Forelimb muscle (tissue), 1 donor: ENCODE results near the gene LAMB3. TPM values are rescaled to one million over a fixed set of nuclear protein-coding genes. Genes with fewer than 3 reads are reported as not detected.

ENCODE experiments used
- DNase-seq: peaks from one replicate; pipeline ENCODE4 v3.0.0-alpha.2; 2013; ENCODE audit warnings: low read depth
- polyA plus RNA-seq: library from polyadenylated mRNA; unstranded; fragments of 120-200 nt; gene quantifications from one replicate; pipeline ENCODE4 v1.2.1, GENCODE V29; 2013; ENCODE audit not compliant: insufficient read length

The LAMB3 gene
- polyA plus RNA-seq, 1 donor, result 0.70 TPM

DNA sequence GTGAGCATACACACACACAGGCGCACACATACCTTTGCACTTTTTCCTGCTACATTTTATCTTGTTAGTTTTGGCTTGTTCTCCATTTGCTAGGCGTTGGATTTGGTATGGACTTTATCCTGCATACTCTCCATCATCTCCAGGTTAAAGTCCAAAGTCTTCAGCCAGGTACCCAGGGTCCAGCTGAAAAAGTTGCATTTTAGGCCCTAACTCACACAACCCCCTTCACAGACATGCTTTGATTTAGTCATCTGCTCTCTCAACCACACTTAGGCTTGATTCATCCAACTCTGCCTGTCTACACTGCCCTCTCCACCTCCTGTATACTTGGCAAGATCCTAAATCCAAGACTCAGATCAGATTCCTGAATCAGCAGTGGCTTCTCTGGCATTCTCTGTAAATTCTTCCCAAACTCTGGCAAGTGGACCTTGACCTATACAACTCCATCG, 10.7 kb upstream of the LAMB3 start:
- DNase-seq, result no peak

DNA sequence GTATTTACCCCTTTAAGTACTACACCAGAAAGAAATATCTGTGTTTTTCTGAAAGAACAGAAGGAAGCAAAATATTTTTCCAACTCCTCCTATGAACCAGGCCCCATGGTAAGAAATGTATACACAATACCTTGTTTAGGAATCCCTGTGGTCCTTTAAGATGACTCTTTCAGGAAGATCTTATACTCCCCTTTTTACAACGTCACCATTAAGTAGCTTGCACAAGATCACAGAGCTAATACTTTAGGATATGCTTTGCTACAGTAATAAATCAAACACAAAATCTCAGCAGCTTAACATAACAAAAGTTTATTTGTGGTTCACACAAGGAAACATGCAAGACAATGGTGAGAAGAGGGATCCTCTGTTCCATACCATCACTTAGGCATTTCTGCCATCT, 8.8 kb upstream of the LAMB3 start:
- no peak for DNase-seq

DNA sequence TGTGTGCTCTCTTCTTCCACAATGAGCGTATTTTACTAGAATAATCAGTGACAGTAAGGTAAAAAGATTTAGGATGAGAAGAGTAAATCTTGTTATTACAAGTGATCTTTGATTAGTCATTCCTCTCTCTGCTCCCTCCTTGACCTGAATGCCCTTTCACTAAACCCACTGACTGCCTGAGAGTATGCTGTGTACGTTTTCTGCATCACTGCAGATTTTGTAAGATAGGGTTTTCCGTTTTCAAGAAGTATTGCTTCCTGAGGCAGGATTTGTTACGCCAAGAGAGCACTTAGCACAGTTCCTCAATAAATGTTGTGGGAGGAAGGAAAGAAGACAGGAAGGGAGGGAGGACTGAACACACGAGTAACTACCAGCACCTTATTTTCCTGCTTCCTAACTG, 7.7 kb upstream of the LAMB3 start:
- no peak for DNase-seq

DNA sequence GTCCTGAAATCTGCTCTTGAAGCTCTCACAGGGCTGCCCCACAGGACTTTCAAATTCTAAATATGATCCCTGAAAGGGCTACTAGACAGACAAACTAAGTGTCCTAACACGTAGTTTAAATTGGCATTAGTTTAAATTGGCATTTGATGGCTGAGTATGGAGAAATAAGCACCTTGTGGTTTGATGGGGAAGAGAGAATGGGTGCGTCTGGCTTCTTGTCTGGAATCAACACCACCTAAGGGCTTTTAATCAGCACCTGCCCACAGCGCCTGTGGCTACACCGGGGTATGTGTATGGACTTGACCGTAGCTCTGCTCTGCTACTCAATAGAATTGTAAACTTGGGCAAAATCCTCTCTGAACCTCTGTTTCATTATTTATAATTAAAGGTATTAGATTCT, 5.7 kb upstream of the LAMB3 start:
- no peak for DNase-seq

DNA sequence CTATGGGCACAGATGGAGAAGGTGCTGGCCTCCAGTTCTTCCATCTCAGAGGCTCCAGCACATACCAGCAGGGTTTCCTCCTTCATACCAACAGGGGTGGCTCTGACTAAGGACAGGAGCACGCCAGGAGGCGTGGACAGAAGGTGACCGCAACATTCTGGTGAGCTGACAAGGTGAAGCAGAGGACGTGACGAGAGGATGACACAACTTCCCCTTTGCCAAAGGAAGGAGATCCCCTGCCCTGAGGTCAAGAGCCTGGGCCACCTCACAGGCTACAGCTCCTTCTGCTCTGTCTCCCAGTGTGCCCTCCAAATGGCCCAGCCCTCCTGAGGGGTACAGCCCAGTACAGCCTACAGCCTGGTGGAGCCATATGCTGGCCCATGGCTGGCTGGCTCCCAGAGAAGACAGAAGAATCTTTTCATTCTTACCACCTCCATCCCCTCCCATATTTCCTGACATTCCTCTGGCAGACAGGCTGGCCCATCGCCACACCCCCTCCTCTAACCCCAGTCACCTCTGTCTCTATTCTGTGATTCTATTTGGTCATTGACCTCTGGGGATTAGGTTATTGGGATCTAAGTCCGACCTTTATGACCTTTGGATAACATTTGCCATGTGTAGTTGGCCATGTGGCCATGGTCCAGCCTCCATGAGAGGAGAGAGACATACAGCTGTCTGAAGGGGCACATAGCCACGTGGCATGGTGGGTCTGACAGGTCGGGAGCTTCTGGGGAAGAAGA, 5.1 kb upstream of the LAMB3 start:
- no peak for DNase-seq

DNA sequence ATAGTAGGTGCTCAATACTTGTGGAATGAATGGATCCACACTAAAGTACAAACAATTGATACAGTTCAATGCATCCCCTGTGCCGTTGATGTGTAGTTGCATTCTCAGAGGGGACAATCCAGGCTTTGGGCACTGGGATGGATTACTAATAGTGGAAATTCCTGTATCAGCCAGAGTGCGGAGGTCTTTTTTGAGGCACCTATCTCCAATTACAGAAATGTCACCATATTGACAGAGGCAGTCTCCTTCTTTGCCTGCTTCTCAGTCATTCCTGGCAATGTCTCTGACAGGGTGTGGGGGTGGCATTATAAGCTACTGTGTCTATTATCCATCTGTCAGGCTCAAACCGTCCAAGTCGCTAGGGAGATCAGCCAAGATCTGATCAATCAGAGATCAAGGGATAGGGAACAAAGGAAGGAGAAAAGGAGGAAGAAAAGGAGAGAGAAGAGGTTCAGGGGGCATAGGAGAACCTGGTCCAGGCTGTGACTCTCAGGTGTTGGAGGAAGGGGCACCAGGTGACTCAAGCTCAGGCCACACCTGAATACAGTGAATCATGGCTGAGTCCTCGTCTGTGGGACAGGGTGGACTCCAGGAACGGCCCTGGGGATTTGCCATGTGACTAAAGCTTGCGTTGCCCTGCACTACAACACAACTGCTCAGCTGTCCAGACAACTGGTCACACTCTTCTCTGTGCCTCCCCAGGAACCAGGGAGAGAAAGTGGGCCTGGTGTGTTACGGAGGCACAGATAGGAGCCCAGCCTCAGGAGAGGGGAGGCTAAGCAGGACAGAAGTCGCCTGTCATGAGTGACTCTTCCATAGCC, 3.4 kb upstream of the LAMB3 start:
- DNase-seq, result no peak

DNA sequence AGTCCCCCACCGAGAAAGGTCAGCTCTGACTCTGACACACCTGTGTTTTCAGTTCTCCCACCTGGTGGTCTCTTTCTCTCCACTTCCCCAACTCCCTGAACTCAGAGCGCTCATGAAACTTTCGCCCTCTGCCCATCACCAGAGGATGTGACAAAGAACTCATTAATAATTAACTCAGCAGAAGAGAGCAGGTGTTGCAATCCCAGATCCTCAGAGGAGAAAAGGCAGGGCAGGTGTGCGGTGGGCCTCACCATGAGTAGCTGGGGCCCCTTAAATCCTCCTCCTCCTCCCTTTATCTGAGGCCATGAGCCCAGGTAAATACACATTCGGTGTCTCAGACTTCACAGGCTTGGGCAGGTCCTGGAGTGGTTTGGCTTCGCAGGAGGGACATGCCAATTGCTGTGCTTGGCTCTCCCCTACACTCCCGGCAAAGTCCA, 1.7 kb upstream of the LAMB3 start:
- no peak for DNase-seq

DNA sequence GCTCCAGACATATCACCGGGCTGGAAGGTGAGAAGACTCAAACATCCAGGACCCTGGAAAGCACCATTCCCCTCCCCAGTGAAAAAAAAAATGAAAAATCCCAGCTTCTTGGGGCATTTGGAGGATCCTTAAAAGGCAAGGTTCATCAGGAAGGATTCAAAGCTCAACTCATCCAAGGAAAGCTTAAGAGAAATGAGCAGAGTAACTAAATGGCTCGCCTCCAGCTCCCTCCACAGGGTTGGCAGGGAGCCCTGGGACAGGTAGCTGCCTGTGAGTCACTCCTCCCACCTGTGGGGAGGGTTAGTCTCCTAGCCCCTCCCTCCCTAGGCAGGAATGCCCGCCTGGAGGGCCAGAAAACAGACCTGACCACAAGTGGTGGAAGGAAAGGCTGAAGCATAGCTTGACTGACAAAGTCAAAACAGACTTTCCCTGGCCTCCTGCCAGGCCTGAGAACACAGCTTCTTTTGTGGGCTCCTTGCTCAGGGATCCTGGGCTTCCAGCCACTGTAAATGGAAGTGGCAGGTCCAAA, 712 bp upstream of the LAMB3 start:
- no peak for DNase-seq

DNA sequence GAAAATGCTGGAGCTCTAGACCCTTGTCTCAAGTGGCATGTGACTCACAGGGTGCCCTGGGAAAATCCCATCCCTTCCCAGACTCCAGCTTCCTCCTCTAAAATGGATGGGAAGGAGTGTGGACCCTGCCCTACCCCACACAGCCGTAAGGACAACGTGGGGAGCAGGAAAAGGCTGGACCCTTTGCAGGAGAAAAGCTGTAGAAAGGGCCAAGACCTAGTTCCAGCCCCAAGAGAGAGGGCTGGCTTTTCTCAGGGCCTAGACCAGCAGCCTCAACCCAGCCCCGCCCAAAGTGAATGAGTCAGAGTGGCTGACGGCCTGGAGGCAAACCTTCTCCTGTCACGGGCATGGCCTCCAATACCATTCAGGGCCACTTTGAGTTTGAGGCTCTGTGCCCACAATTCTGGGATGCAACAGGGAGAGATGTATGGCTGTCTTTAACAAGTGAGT, 1.1 kb downstream of the LAMB3 start:
- no peak for DNase-seq

DNA sequence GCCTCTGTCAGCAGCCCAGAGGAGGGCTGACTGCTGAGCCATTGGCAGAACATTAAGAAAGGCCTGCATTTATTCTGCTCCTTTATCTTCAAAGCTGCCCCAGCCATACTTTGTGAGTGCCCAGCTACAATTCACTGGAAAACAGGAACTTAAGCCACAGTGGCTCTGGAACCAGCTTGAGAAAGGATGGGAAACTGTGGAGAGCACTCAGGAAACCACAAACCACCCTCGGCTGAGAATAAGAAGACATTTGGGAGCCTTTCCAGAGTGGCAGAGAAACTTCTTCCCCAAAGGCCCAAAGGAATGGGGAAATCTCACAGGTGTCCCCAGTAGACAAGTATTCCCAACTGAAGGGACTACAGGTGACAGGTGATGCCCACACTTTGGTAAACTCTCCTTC, 1.8 kb downstream of the LAMB3 start:
- DNase-seq, result no peak

DNA sequence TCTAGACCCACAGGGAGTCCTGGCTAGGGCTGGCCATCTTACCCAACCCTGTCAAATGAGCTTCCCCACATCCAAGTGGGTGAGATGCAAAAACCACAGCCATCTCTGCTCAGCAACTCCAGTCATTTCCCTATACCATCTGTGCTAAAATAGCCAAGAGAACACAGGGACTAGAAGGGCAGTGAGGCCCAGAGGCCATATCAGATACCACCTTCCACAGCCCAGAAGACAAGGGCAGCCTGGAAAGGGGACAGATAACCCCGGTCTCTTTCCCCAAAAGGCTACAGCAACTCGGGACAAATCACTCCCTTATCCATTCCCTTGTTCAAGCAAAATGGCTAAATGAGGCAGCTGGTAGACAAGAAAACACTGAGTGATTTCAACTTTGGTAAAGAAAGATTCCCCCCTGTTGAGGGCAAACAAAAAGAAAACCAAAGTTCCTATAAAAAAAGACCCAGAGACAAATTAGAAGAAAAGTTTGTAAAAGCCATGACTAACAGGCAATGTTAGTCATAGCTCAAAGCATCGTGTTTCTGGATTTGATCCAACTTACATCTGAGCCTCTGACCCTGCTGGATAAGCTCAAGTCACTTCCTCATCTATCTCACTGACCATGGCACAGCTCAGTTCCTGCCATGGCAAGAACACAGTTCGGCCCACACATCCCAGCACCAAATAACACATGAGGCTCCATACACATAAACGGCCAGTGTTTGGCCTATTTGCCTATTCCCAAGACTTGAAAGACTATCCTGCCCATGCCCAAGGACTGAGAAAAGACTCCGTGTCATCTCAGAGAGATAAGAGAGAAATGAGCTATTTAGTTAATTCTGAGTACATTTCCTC, 3.1 kb downstream of the LAMB3 start:
- DNase-seq, result no peak

DNA sequence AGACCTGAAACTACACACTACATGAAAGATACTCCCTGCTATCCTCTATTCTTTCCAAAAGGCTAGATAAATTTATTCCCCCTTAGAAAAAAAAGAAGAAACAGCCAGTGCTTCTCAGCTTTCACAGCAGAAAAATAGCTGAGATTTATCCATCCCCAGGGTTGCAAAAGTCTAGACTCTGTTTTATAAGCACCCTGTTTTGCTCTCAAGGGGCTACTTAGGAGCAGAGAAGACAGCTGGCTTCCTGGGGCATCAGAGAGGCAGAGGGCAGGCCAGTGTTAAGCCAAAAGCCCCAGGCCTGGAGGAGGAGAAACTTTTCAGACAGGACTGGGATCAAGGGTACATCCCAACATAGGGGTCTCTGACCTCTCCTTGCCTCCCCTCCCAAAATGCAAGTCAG, 3.9 kb downstream of the LAMB3 start:
- DNase-seq, result no peak

DNA sequence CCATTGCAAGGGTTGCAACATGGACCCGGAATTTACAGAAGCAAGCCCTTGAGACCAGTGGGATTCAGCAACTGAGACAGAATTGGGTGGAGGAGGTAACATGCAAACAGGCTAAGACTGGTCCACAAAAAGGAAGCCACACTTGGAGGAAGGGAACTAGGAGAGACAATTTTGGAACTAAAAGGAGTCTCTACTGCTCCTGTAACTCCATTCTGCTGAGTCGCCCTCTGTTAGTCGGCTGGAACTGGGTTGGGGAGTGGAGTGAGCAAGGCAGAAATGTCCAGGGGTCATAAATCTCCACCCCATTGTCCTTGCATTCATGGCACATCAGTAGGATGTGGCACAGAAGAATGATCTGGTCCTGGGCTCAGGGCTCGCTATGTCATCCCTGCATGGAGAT, 5.1 kb downstream of the LAMB3 start:
- DNase-seq, result no peak

DNA sequence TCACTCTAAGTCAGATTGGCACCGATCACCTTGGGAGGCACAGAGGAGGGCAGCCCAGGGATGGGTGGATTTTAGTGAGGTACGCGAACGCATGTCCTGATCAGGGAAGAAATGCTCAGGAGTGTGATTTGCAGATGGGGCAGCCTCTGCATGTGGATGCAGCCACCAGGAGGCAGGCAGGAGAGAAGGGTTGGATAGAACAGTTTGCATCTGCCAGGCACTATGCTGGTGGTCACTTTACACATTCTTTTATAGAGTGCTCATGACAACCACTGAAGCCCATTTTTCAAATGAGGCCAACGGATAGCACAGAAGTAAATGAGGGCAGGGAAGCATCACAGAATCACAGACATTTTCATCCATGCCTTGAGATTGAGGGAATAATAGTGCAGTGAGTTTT, 5.7 kb downstream of the LAMB3 start:
- DNase-seq, result no peak

DNA sequence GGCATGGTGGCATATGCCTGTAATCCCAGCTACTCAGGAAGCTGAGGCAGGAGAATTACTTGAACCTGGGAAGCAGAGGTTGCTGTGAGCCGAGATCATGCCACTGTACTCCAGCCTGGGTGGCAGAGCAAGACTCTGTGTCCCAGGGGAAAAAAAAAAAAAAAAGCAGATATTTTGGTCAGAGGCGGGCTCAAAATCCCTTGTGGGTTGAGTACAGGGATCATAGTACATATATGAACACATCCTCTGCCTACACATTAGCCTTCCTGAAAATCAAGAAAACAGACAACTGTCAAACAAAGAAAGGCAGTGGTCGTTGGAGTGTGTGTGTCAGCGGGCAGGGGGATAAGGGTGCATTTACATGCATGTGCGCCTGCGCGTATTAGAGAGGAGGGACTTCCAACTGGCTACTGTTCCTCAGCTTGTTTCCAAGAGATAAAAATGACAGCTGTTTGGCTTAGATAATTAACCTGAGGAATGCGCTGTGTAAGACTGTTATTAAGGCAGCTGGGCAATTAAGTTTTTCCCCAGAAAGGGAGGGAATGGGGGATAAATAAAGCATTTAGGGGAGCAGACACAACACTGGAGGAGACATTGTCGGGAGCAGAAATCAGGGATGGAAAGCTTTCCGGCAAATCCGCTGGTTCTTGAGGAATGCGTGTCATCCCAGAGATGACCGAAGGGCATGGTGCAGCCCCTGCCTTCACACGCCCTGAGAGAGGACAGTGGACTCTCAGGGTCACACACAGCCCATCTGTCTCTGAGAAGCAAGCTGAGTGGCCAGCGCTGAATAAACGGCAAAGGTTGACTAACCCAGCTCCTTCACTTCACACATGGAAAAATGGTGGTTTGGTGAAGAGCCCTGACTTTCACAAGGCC, 6.4 kb downstream of the LAMB3 start:
- DNase-seq, result no peak

DNA sequence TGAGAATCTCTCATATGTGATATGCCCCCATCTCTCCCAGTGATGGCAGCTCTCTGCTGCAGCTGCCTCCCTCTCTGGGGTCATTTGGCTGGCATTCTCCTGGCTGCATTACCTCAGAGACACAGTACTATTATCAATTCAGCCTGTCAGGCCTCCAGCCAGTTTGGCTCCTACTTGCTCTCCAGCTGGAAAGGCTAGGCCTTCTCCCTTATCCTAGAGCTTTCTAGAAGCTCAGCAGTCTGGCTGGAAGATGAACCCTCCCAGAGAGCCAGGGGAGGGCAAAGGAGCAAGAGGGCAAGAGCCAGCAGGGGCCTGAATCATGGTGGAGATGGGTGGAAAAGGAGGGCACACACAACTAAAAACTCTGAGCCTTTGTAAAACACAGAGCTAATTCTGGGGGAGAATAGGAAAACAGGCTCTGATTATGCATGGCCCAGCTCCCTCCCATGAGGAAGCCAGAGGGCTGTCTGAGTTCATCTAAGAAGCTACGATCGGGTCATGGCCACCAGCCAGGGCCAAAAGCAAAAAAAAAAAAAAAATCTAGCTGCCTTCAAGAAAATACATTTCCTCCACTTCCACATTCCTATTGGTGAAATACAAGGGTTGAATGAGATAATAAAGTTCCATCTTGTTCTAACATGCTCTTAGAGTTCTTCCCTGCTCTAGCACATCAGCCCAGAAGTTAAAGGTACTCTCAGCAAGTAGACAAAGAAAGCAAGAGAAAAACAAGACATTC, 8.8 kb downstream of the LAMB3 start:
- DNase-seq, result no peak

DNA sequence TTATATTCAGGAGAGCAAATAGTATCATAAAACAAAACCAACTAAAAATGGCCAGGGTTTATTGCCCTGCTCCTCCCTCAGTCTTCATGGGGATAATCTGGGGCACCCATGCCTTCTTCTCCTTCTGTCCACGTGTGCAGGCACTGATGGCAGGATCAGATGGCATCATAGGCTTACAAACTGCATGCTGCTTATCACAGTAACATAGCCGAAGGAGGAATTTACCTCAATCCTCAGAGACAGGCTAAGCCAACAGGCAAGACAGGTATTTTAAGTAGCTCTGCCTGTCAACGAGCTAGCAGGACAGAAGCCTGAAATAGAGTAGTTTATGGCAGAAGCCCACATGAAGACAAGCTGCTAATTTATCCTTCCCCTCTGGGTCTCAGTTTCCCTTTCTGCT, 9.4 kb downstream of the LAMB3 start:
- DNase-seq, result no peak

DNA sequence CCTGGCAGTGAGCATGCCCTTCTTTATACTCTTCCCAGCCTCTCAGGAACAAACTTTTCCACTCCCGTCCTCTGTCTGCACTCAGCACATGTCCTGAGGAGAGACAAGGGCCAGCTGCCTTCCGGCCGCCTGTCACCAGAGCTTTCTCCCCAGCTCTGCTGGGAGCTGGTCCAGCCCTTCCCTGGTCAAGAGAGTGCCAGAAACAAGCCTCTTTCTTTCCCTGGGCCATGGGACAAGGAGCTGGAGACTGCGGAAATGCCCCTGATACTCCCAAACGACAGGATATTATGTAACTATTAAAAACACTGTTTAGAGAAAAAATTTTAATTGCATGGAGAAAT, 10.4 kb downstream of the LAMB3 start:
- DNase-seq, result no peak

DNA sequence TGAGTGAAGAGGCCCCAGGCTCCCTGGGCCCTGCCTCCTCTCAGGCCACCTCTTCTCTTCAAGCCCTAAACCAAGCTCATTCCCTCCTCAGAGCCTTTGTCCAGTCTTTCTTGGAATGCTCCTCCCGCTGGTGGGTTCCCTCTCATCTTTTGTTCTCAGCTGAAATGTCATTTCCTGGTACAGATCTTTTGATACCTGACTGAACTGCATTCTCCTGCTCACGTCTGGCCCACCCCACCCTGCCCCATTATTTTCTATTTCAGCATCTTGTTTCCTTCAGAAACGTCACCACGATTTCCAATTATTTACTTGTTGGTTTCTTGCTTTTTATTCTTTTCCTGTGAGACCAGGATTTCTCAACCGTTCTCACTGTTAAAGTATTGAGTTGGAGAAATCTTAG, 16.4 kb downstream of the LAMB3 start:
- DNase-seq, result no peak

DNA sequence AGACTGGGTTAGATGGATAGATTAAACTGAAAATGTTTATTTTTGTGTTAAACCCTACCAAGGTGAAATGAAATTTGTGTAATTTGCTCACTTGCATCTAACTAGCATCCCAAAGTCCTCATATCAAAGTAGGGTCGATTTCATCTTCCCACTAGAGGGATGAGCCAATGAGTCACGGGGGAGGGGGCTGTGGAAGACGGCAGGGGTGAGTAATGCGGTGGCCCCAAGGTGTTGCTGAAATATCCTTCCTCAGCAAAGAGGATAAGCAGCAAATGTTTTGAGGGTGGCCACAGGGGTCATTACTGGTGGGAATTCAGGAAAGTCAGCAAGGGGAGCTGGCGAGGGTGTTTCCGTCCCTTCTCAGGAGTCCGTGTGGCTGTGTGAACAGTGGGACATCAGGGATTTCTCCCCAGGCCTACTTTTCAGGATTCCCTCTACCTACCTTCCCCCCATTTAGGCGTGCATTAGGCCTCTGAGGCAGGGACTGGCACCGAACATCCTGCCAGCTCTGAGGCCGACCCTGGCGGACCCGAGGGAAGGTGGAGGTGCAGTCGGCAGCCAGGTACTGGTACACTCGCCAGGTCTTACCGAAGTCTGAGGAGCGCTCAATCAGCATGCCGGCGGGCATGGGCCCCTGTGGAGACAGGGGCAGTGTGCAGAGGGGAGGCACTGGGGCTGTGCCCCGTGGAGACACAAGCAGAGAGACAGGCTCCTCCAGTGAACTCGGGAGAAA, 18.1 kb downstream of the LAMB3 start:
- DNase-seq, result no peak
